Uterus (tissue), 2 donors: ENCODE results near the gene OIP5.

Experiments
- POLR2A ChIP-seq, 2 donors: fragments of 450-650 bp; IDR thresholded peaks; one replicate each; pipeline ENCODE4 v1.6.1; 2016; ENCODE audit warnings: antibody characterized with exemption in 2 of 2, mild to moderate bottlenecking in 1 of 2, moderate library complexity in 1 of 2
- TF ChIP-seq, protein P1 (sequence below), 4 experiments: fragments of 200-600 bp in 2 of 4; fragments of 450-650 bp in 2 of 4; sonication (generic) in 2 of 4; IDR thresholded peaks; one replicate each; pipeline ENCODE4 v1.5.1; 2016 to 2019; ENCODE audit warnings: antibody characterized with exemption in 4 of 4, mild to moderate bottlenecking in 2 of 4, moderate library complexity in 1 of 4

DNA sequence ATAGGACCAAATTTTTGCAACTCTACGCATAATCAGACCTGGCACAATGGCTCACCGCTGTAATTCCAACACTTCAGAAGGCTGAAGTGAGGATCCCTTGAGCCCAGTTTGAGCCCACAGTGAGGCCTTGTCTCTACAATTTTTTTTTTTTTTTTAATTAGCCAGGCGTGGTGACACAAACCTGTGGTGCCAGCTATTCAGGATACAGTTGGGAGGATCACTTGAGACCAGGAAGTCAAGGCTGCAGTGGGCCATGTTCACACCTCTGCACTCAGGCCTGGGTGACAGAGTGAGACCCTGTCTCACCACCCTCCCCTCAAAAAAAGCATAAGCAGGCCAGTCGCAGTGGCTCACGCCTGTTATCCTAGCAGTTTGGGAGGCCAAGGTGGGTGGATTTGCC lies 24.7 kb downstream of the OIP5 start:
- TF ChIP-seq, protein P1, sequence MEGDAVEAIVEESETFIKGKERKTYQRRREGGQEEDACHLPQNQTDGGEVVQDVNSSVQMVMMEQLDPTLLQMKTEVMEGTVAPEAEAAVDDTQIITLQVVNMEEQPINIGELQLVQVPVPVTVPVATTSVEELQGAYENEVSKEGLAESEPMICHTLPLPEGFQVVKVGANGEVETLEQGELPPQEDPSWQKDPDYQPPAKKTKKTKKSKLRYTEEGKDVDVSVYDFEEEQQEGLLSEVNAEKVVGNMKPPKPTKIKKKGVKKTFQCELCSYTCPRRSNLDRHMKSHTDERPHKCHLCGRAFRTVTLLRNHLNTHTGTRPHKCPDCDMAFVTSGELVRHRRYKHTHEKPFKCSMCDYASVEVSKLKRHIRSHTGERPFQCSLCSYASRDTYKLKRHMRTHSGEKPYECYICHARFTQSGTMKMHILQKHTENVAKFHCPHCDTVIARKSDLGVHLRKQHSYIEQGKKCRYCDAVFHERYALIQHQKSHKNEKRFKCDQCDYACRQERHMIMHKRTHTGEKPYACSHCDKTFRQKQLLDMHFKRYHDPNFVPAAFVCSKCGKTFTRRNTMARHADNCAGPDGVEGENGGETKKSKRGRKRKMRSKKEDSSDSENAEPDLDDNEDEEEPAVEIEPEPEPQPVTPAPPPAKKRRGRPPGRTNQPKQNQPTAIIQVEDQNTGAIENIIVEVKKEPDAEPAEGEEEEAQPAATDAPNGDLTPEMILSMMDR (IDR thresholded peaks at IDR 0.05), result no peak
- TF ChIP-seq POLR2A (IDR thresholded peaks at IDR 0.05), result no peak
